Activated gamma-delta T cell treated with anti-CD3 and anti-CD28 coated beads, Interleukin-2, amount 50 U/mL, for 16 hours (primary cell): ENCODE measurements around the gene TPGS1.

ENCODE experiments used
- DNase-seq: peaks from one replicate; pipeline ENCODE4 v3.0.0-alpha.2; 2020; ENCODE audit warnings: low read depth

Gene TPGS1

GRCh38 chr19:539429-540030 is 32.2 kb downstream of the TPGS1 start:
- no peak for DNase-seq

GRCh38 chr19:540867-541637 is 33.8 kb downstream of the TPGS1 start:
- DNase-seq: no peak

GRCh38 chr19:541699-542098 is 34.4 kb downstream of the TPGS1 start:
- no peak for DNase-seq

- no peak for DNase-seq
These were observed 35.0 kb downstream of the TPGS1 start for GRCh38 chr19:542173-542866.

- DNase-seq: peak; percentile 69
These were observed 36.8 kb downstream of the TPGS1 start, which contains the start of gene GZMM for GRCh38 chr19:543910-544608. TSS of gene GZMM (plus strand) at chr19:544053. CDS start at chr19:544072, 19 bp downstream.

GRCh38 chr19:547117-547516 is 39.8 kb downstream of the TPGS1 start:
- no peak for DNase-seq

GRCh38 chr19:547836-548720 is 40.8 kb downstream of the TPGS1 start:
- no peak for DNase-seq

- no peak for DNase-seq
These were observed 41.9 kb downstream of the TPGS1 start for GRCh38 chr19:548886-549830.

- DNase-seq: no peak
These were observed 47.5 kb downstream of the TPGS1 start for GRCh38 chr19:554817-555216.

- no peak for DNase-seq
These were observed 48.1 kb downstream of the TPGS1 start for GRCh38 chr19:555474-555808.

- no peak for DNase-seq
These were observed 49.5 kb downstream of the TPGS1 start for GRCh38 chr19:556611-557382.

GRCh38 chr19:558770-559439 is 51.6 kb downstream of the TPGS1 start:
- DNase-seq: no peak

GRCh38 chr19:560121-560520 is 52.8 kb downstream of the TPGS1 start:
- DNase-seq: no peak

- no peak for DNase-seq
These were observed 59.1 kb downstream of the TPGS1 start for GRCh38 chr19:566403-566802.

GRCh38 chr19:566844-567243 is 59.5 kb downstream of the TPGS1 start:
- DNase-seq: no peak

- DNase-seq: no peak
These were observed 60.1 kb downstream of the TPGS1 start for GRCh38 chr19:567296-567900.
